H9 (cell line): ENCODE measurements around the gene PREX1. TPM values are rescaled to one million over a fixed set of nuclear protein-coding genes. Genes with fewer than 3 reads are reported as not detected.

Experiments used
- DNase-seq: peaks from one replicate; pipeline ENCODE4 v3.0.0-alpha.2; 2017
- H2AFZ ChIP-seq: one replicate; pipeline ENCODE4 v1.6.1; 2013; ENCODE audit warnings: mild to moderate bottlenecking, low read length, control low read depth, moderate library complexity
- H2AK5ac ChIP-seq: 2 replicates; pipeline ENCODE4 v1.6.1; 2013; ENCODE audit warnings: low read length, control low read depth, mixed read lengths; ENCODE audit not compliant: insufficient read length
- H2BK120ac ChIP-seq: one replicate; pipeline ENCODE4 v1.6.1; 2013; ENCODE audit warnings: low read depth, mild to moderate bottlenecking, low read length, control low read depth, inconsistent platforms; ENCODE audit not compliant: poor library complexity, severe bottlenecking
- H2BK12ac ChIP-seq: 2 replicates; pipeline ENCODE4 v1.6.1; 2013; ENCODE audit warnings: low read length, control low read depth, mixed read lengths, low read depth; ENCODE audit not compliant: insufficient read length
- H2BK15ac ChIP-seq: 2 replicates; pipeline ENCODE4 v1.6.1; 2013; ENCODE audit warnings: low read depth, low read length, control low read depth
- H2BK20ac ChIP-seq: one replicate; pipeline ENCODE4 v1.6.1; 2013; ENCODE audit warnings: low read depth, mild to moderate bottlenecking, low read length, control low read depth, inconsistent platforms; ENCODE audit not compliant: poor library complexity, severe bottlenecking
- H2BK5ac ChIP-seq: 2 replicates; pipeline ENCODE4 v1.6.1; 2013; ENCODE audit warnings: low read length, control low read depth, mixed read lengths; ENCODE audit not compliant: insufficient read length
- H3K14ac ChIP-seq: 2 replicates; pipeline ENCODE4 v1.6.1; 2013; ENCODE audit warnings: low read length, control low read depth; ENCODE audit not compliant: insufficient read depth
- H3K18ac ChIP-seq: 2 replicates; pipeline ENCODE4 v1.6.1; 2013; ENCODE audit warnings: low read depth, mild to moderate bottlenecking, mixed read lengths, low read length, control low read depth; ENCODE audit not compliant: insufficient read length
- H3K23ac ChIP-seq: 2 replicates; pipeline ENCODE4 v1.6.1; 2013; ENCODE audit warnings: low read length, control low read depth, mixed read lengths, low read depth; ENCODE audit not compliant: insufficient read length
- H3K23me2 ChIP-seq: 2 replicates; pipeline ENCODE4 v1.6.1; 2013; ENCODE audit warnings: low read depth, mild to moderate bottlenecking, mixed read lengths, low read length, control low read depth; ENCODE audit not compliant: insufficient read length, poor library complexity, severe bottlenecking
- H3K27ac ChIP-seq: 2 replicates; pipeline ENCODE4 v1.5.1; 2013; ENCODE audit warnings: low read length, control low read depth, mixed read lengths, low read depth; ENCODE audit not compliant: insufficient read length
- H3K27me3 ChIP-seq: 2 replicates; pipeline ENCODE4 v1.6.1; 2013; ENCODE audit warnings: low read length, control low read depth, inconsistent platforms; ENCODE audit not compliant: insufficient read depth
- H3K4ac ChIP-seq: 2 replicates; pipeline ENCODE4 v1.6.1; 2013; ENCODE audit warnings: low read depth, mild to moderate bottlenecking, control low read depth, inconsistent platforms, low read length, moderate library complexity
- H3K4me1 ChIP-seq: 2 replicates; pipeline ENCODE4 v1.6.1; 2013; ENCODE audit warnings: low read length, control low read depth, inconsistent platforms; ENCODE audit not compliant: insufficient read depth
- H3K4me2 ChIP-seq: 2 replicates; pipeline ENCODE4 v1.6.1; 2013; ENCODE audit warnings: low read length, control low read depth, mixed read lengths; ENCODE audit not compliant: insufficient read length, insufficient read depth
- H3K56ac ChIP-seq: 2 replicates; pipeline ENCODE4 v1.6.1; 2013; ENCODE audit warnings: low read depth, mild to moderate bottlenecking, mixed read lengths, low read length, control low read depth; ENCODE audit not compliant: insufficient read length
- H3K79me1 ChIP-seq: 2 replicates; pipeline ENCODE4 v1.6.1; 2013; ENCODE audit warnings: low read depth, mild to moderate bottlenecking, moderate library complexity, low read length, control low read depth, inconsistent platforms; ENCODE audit not compliant: insufficient read depth, poor library complexity, severe bottlenecking
- H3K79me2 ChIP-seq: 2 replicates; pipeline ENCODE4 v1.6.1; 2013; ENCODE audit warnings: low read length, control low read depth, inconsistent platforms; ENCODE audit not compliant: insufficient read depth
- H3K9ac ChIP-seq: 2 replicates; pipeline ENCODE4 v1.6.1; 2013; ENCODE audit warnings: low read length, control low read depth, mixed read lengths; ENCODE audit not compliant: insufficient read length; ENCODE audit errors: extremely low read depth
- H3K9me3 ChIP-seq: one replicate; pipeline ENCODE4 v1.6.1; 2013; ENCODE audit warnings: low read depth, low read length, inconsistent platforms; ENCODE audit not compliant: control insufficient read depth
- H3T11ph ChIP-seq: one replicate; pipeline ENCODE4 v1.6.1; 2013; ENCODE audit warnings: mild to moderate bottlenecking, low read length, control low read depth, inconsistent platforms
- H4K20me1 ChIP-seq: one replicate; pipeline ENCODE4 v1.6.1; 2013; ENCODE audit not compliant: control insufficient read depth, insufficient read length, insufficient read depth
- H4K5ac ChIP-seq: 2 replicates; pipeline ENCODE4 v1.6.1; 2013; ENCODE audit warnings: low read depth, mild to moderate bottlenecking, mixed read lengths, low read length, control low read depth; ENCODE audit not compliant: insufficient read length
- H4K8ac ChIP-seq: replicated peaks from 2 replicates; pipeline ENCODE4 v1.6.1; 2013; ENCODE audit warnings: low read length, control low read depth, mixed read lengths, low read depth; ENCODE audit not compliant: insufficient read length
- H4K91ac ChIP-seq: 2 replicates; pipeline ENCODE4 v1.6.1; 2013; ENCODE audit warnings: low read depth, mild to moderate bottlenecking, moderate library complexity, mixed read lengths, low read length, control low read depth; ENCODE audit not compliant: insufficient read length
- H3K27ac Mint-ChIP-seq, 3 experiments: 2 replicates in 2 of 3; 3 replicates in 1 of 3; pipeline ENCODE4 v1.8.0; 2020 to 2021; ENCODE audit warnings: mixed read lengths in 3 of 3, mild to moderate bottlenecking in 1 of 3, moderate library complexity in 1 of 3
- H3K27me3 Mint-ChIP-seq: 2 replicates; pipeline ENCODE4 v1.8.0; 2021; ENCODE audit warnings: low read depth, mild to moderate bottlenecking, moderate library complexity, mixed read lengths
- H3K36me3 Mint-ChIP-seq, 3 experiments: 2 replicates in 2 of 3; 3 replicates in 1 of 3; pipeline ENCODE4 v1.8.0; 2020 to 2021; ENCODE audit warnings: low read depth in 3 of 3, mixed read lengths in 3 of 3; ENCODE audit not compliant: insufficient read depth in 1 of 3
- H3K4me1 Mint-ChIP-seq, 2 experiments: 2 replicates each; pipeline ENCODE4 v1.8.0; 2020; ENCODE audit warnings: mixed read lengths in 2 of 2
- H3K4me3 Mint-ChIP-seq, 2 experiments: 2 replicates in 1 of 2; 3 replicates in 1 of 2; pipeline ENCODE4 v1.8.0; 2020 to 2021; ENCODE audit warnings: mild to moderate bottlenecking in 2 of 2, mixed read lengths in 2 of 2, moderate library complexity in 1 of 2
- H3K9me3 Mint-ChIP-seq, 2 experiments: 2 replicates in 1 of 2; 3 replicates in 1 of 2; pipeline ENCODE4 v1.8.0; 2020; ENCODE audit warnings: mild to moderate bottlenecking in 2 of 2, mixed read lengths in 2 of 2, moderate library complexity in 1 of 2
- CTCF ChIP-seq: fragments of 200-600 bp; sonication (generic); conservative IDR thresholded peaks from 3 replicates; pipeline ENCODE4 v1.8.0; 2021; ENCODE audit warnings: antibody characterized with exemption, mild to moderate bottlenecking
- WGBS: extraction: QIAGEN DNeasy Blood & Tissue Kit; methylation state at CpG from one replicate; pipeline ENCODE4 v1.1.7; 2013; ENCODE audit warnings: missing lambda C conversion rate, low lambda C conversion rate, mixed read lengths; ENCODE audit not compliant: insufficient read length; ENCODE audit errors: extremely low coverage; 5-methylcytosine and 5-hydroxymethylcytosine counted together
- total RNA-seq: library from RNA; stranded (reverse); gene quantifications from 2 replicates; pipeline ENCODE4 v1.2.1, GENCODE V29; 2021

The PREX1 gene
- total RNA-seq, 1 experiment from 2014 or later: 6.6 TPM

GRCh38 chr20:48730977-48731376 lies 96.8 kb downstream of the PREX1 start:
- no peaks in the 10 kb centered on the region for H3K27me3 Mint-ChIP-seq
- H3K27ac Mint-ChIP-seq: no peak overlapping the region
- Histone ChIP-seq H3K27me3 (no peaks in the 10 kb centered on the region), H3K14ac (no peak overlapping the region), H2BK5ac (no peak overlapping the region), H3K79me1 (no peaks in the 10 kb centered on the region), H3K4me2 (no peak overlapping the region), H2BK15ac (no peak overlapping the region), H3K9me3 (no peaks in the 10 kb centered on the region), H3K4ac (no peak overlapping the region), H3K79me2 (no peaks in the 10 kb centered on the region), H4K91ac (no peak overlapping the region), H2AFZ (no peak overlapping the region), H4K8ac (no peak overlapping the region), H3K23ac (no peak overlapping the region), H2BK20ac (no peak overlapping the region), H3K23me2 (no peaks in the 10 kb centered on the region), H3K4me1 (no peaks in the 10 kb centered on the region), H4K5ac (no peak overlapping the region), H2AK5ac (no peak overlapping the region), H2BK12ac (no peak overlapping the region), H3K56ac (no peak overlapping the region), H2BK120ac (no peak overlapping the region), H4K20me1 (no peaks in the 10 kb centered on the region), H3K18ac (no peak overlapping the region), H3T11ph (no peak overlapping the region), H3K27ac (no peak overlapping the region), H3K9ac (no peak overlapping the region)
- H3K4me3 Mint-ChIP-seq: no peak overlapping the region
- no peak for TF ChIP-seq CTCF
- no peak for DNase-seq
- peaks cover 10 to 18% of the 10 kb centered on the region in 2 experiments for H3K4me1 Mint-ChIP-seq
- H3K36me3 Mint-ChIP-seq: peaks cover 0 to 4% (median 0%) of the 10 kb centered on the region in 3 experiments; a peak in 2 of 7 replicates
- WGBS: no CpG with 5 or more reads among the region's 3 CpGs
- no peaks in the 10 kb centered on the region for H3K9me3 Mint-ChIP-seq
